Esophagus squamous epithelium (tissue), 5 donors: ENCODE measurements around the gene CDC14A. TPM values are rescaled to one million over a fixed set of nuclear protein-coding genes. Genes with fewer than 3 reads are reported as not detected.

Experiments
- DNase-seq: peaks from one replicate; lab custom pipeline; 2025; lab: John Stamatoyannopoulos, UW
- H3K27ac ChIP-seq, 4 donors: fragments of 200-600 bp; sonication (generic); one replicate each; pipeline ENCODE4 v1.5.1; 2016 to 2019; ENCODE audit warnings: mild to moderate bottlenecking in 1 of 4
- H3K27me3 ChIP-seq, 4 donors: fragments of 200-600 bp; sonication (generic); 1 replicate in 3 of 4; 2 replicates in 1 of 4; pipeline versions ENCODE4 v1.5.1 to v1.6.0; 2017 to 2021; ENCODE audit warnings: antibody characterized with exemption in 1 of 4
- H3K36me3 ChIP-seq, 3 donors: fragments of 200-600 bp; sonication (generic); one replicate each; pipeline ENCODE4 v1.5.1; 2016 to 2019
- H3K4me1 ChIP-seq, 3 donors: fragments of 200-600 bp; sonication (generic); one replicate each; pipeline ENCODE4 v1.5.1; 2017 to 2019
- H3K4me3 ChIP-seq, 4 donors: fragments of 200-600 bp; sonication (generic); 1 replicate in 3 of 4; 2 replicates in 1 of 4; pipeline ENCODE4 v1.5.1; 2016 to 2019; ENCODE audit warnings: mild to moderate bottlenecking in 2 of 4, moderate library complexity in 1 of 4
- H3K9me3 ChIP-seq, 3 donors: fragments of 200-600 bp; sonication (generic); one replicate each; pipeline ENCODE4 v1.5.1; 2016 to 2019
- POLR2A ChIP-seq, 4 donors: fragments of 450-650 bp; IDR thresholded peaks; one replicate each; pipeline ENCODE4 v1.6.1; 2017; ENCODE audit warnings: antibody characterized with exemption in 4 of 4, mild to moderate bottlenecking in 4 of 4, moderate library complexity in 3 of 4
- WGBS, 2 donors: methylation state at CpG; one replicate each; pipeline ENCODE4 v1.1.5; 2018; 5-methylcytosine and 5-hydroxymethylcytosine counted together
- intact Hi-C: fragments of 100-400 bp; cut with DNase I; formaldehyde crosslinking; loops from one replicate; pipeline ENCODE4 v1.15.0; 2022
- total RNA-seq, 4 donors: library from RNA; depleted of rRNA; stranded (reverse); fragments of >200 nt; gene quantifications; one replicate each; pipeline ENCODE4 v1.1.0, GENCODE V29; 2016
- TF ChIP-seq, protein P1 (sequence below), 6 experiments: fragments of 450-650 bp in 4 of 6; fragments of 200-600 bp in 2 of 6; sonication (generic) in 2 of 6; IDR thresholded peaks; one replicate each; pipeline ENCODE4 v1.5.1; 2016 to 2019; ENCODE audit warnings: antibody characterized with exemption in 6 of 6, mild to moderate bottlenecking in 4 of 6, moderate library complexity in 4 of 6
- donor health status: DM: yes; HTN: yes; CAD: no.

The CDC14A gene
- total RNA-seq, 4 donors from 2014 or later, result 3.0 to 8.6 (median 4.3) TPM

GRCh38 chr1:100469578-100469977 is 117.3 kb downstream of the CDC14A start:
- Histone ChIP-seq H3K9me3 (no peaks in the 10 kb centered on the region), H3K27ac (no peak overlapping the region), H3K36me3 (peaks cover 0 to 7% (median 0%) of the 10 kb centered on the region in 3 donors), H3K4me1 (no peaks in the 10 kb centered on the region), H3K27me3 (no peaks in the 10 kb centered on the region), H3K4me3 (no peak overlapping the region)
- WGBS, 2 donors, result 90 to 93% methylated on average over 1 of the region's 1 CpG
- DNase-seq, result no peak
- TF ChIP-seq, protein P1, sequence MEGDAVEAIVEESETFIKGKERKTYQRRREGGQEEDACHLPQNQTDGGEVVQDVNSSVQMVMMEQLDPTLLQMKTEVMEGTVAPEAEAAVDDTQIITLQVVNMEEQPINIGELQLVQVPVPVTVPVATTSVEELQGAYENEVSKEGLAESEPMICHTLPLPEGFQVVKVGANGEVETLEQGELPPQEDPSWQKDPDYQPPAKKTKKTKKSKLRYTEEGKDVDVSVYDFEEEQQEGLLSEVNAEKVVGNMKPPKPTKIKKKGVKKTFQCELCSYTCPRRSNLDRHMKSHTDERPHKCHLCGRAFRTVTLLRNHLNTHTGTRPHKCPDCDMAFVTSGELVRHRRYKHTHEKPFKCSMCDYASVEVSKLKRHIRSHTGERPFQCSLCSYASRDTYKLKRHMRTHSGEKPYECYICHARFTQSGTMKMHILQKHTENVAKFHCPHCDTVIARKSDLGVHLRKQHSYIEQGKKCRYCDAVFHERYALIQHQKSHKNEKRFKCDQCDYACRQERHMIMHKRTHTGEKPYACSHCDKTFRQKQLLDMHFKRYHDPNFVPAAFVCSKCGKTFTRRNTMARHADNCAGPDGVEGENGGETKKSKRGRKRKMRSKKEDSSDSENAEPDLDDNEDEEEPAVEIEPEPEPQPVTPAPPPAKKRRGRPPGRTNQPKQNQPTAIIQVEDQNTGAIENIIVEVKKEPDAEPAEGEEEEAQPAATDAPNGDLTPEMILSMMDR (IDR thresholded peaks at IDR 0.05), result no peak
- TF ChIP-seq POLR2A (IDR thresholded peaks at IDR 0.05), result no peak
- intact Hi-C loops, result loop anchor here (5.0 kb wide), 1 partner anchor 398 kb away; no protein-coding TSS in a partner anchor

GRCh38 chr1:100474834-100475233 is 122.5 kb downstream of the CDC14A start:
- DNase-seq, result no peak
- TF ChIP-seq, protein P1 (IDR thresholded peaks at IDR 0.05), result no peak
- no peak for TF ChIP-seq POLR2A (IDR thresholded peaks at IDR 0.05)
- Histone ChIP-seq H3K27ac (no peak overlapping the region), H3K4me3 (no peak overlapping the region), H3K4me1 (no peaks in the 10 kb centered on the region), H3K36me3 (no peaks in the 10 kb centered on the region), H3K27me3 (no peaks in the 10 kb centered on the region), H3K9me3 (no peaks in the 10 kb centered on the region)
- intact Hi-C loops, result no loop called here

DNA sequence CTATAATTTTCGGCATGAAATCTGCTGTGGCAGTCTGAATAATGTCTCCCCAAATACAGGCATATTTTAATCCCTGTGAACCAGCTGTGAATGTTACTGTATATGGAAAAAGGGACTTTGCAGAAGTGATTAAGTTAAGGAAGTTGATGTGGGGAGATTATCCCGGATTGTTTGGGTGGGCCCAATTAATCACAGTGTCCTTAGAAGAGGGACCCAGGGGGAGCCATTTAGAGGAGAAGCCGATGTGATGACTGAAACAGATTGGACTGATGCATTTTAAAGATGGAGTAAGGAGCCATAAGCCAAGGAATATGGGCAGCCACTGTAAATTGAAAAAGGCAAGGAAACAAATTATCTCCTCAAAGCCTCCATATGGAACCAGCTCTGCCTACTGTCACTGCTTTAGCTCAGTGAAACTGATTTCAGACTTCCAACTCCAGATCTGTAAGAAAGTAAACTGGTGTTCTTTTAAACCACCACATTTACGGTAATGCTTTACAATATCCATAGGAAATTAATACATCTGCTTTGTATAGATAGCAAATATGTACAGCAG is 124.5 kb downstream of the CDC14A start:
- TF ChIP-seq POLR2A (IDR thresholded peaks at IDR 0.05), result no peak
- no peaks in the 10 kb centered on the region for H3K27me3 ChIP-seq
- H3K4me1 ChIP-seq, result no peaks in the 10 kb centered on the region
- no peaks in the 10 kb centered on the region for H3K9me3 ChIP-seq
- no peak for DNase-seq
- H3K4me3 ChIP-seq, result no peak overlapping the region
- intact Hi-C loops, result no loop called here
- H3K27ac ChIP-seq, result no peak overlapping the region
- H3K36me3 ChIP-seq, result no peaks in the 10 kb centered on the region
- WGBS, 2 donors, result 80 to 94% methylated on average over 4 of the region's 4 CpGs

DNA sequence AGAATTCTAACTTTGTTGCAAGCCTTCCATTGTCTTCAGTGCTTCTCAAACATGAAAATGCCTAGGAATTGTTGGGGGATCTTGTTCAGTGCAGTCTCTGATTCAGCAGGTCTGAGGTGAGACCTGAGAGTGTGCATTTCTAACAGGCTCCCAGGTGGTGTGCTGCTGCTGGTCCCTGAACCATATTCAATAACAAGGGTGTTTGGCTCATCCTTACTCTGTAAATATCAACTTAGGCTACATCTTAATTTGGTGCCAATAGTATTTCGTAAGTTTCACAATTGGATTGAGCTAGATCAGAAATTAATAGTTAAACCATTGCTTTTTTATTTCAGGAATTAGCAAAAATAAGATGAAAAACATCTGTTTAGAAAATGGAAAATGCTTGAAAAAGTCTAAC is 126.5 kb downstream of the CDC14A start:
- H3K27me3 ChIP-seq, result no peaks in the 10 kb centered on the region
- intact Hi-C loops, result no loop called here
- H3K9me3 ChIP-seq, result no peaks in the 10 kb centered on the region
- no peak for DNase-seq
- H3K36me3 ChIP-seq, result no peaks in the 10 kb centered on the region
- no peaks in the 10 kb centered on the region for H3K4me1 ChIP-seq
- TF ChIP-seq, protein P1 (IDR thresholded peaks at IDR 0.05), result no peak
- TF ChIP-seq POLR2A (IDR thresholded peaks at IDR 0.05), result no peak
- no peak overlapping the region for H3K27ac ChIP-seq
- WGBS, 2 donors, result 83% methylated on average over 1 of the region's 1 CpG
- no peak overlapping the region for H3K4me3 ChIP-seq

GRCh38 chr1:100479620-100480338 is 127.5 kb downstream of the CDC14A start:
- WGBS, 2 donors, result 83 to 89% methylated on average over 1 of the region's 1 CpG
- TF ChIP-seq POLR2A (IDR thresholded peaks at IDR 0.05), result no peak
- TF ChIP-seq, protein P1 (IDR thresholded peaks at IDR 0.05), result no peak
- intact Hi-C loops, result no loop called here
- Histone ChIP-seq H3K4me1 (no peaks in the 10 kb centered on the region), H3K36me3 (peaks cover 0 to 6% (median 0%) of the 10 kb centered on the region in 3 donors), H3K4me3 (no peak overlapping the region), H3K9me3 (no peaks in the 10 kb centered on the region), H3K27ac (no peak overlapping the region), H3K27me3 (no peaks in the 10 kb centered on the region)
- no peak for DNase-seq
